HCT116 (cell line): Measurements from ENCODE around the gene TAF15. TPM values are rescaled to one million over a fixed set of nuclear protein-coding genes. Genes with fewer than 3 reads are reported as not detected.

Experiments
- ATAC-seq: fragments of 200-7000 bp; cut with Tn5 transposase; 2 replicates; pipeline ENCODE4 v1.9.1; 2020; ENCODE audit warnings: mild to moderate bottlenecking, moderate library complexity
- BruUV-seq: library from RNA; stranded (reverse); fragments of 400-500 nt; replicated peaks from 2 replicates; lab custom pipeline; 2021; lab: Mats Ljungman, UMichigan
- CTCF ChIA-PET: fragments of 300-600 bp; sonication (Branson Sonifier 250); formaldehyde crosslinking; loops from one replicate; lab custom pipeline; 2021; ENCODE audit warnings: antibody characterized with exemption; lab: Charles Lee
- POLR2A ChIA-PET: fragments of 300-600, 350-600 bp; sonication (Branson Sonifier 250); formaldehyde crosslinking; loops from one replicate; lab custom pipeline; 2021; ENCODE audit warnings: antibody characterized with exemption; lab: Charles Lee
- RAD21 ChIA-PET, 2 experiments: fragments of 300-600 bp; sonication (Branson Sonifier 250); formaldehyde crosslinking; loops; one replicate each; lab custom pipeline; 2023; ENCODE audit warnings: low total read pairs in 2 of 2; ENCODE audit not compliant: uncharacterized antibody in 2 of 2, unreplicated experiment in 2 of 2, low non-redundant PET in 1 of 2; lab: Charles Lee
- DNase-seq: peaks from one replicate; pipeline ENCODE4 v3.0.0-alpha.2; 2010; ENCODE audit warnings: low read depth, low spot score
- H2AFZ ChIP-seq: fragments of 200-600 bp; shearing (Covaris generic), sonication (generic); 2 replicates; pipeline ENCODE4 v1.6.1; 2017; ENCODE audit warnings: low read depth, mixed run types, mixed read lengths, antibody characterized with exemption, low read length; ENCODE audit not compliant: poor library complexity, severe bottlenecking
- H3K27ac ChIP-seq: 2 replicates; pipeline ENCODE4 v1.5.1; 2012; ENCODE audit warnings: low read depth, low read length
- H3K27me3 ChIP-seq: fragments of 200-600 bp; sonication (generic); 2 replicates; pipeline ENCODE4 v1.6.1; 2016; ENCODE audit warnings: mixed run types, low read length, mixed read lengths; ENCODE audit not compliant: insufficient read depth
- H3K36me3 ChIP-seq, 2 experiments: fragments of 200-500 bp in 1 of 2; fragments of 200-600 bp in 1 of 2; sonication (Bioruptor generic) in 1 of 2; sonication (generic) in 1 of 2; 2 replicates each; pipeline versions ENCODE4 v1.5.1 to v1.6.1; 2014 to 2016; ENCODE audit warnings: low read length in 2 of 2, inconsistent platforms in 1 of 2, mixed read lengths in 1 of 2, mixed run types in 1 of 2; ENCODE audit not compliant: insufficient read depth in 2 of 2, control insufficient read depth in 1 of 2
- H3K4me1 ChIP-seq, 2 experiments: fragments of 200-600 bp in 1 of 2; sonication (generic) in 1 of 2; 2 replicates each; pipeline versions ENCODE4 v1.5.1 to v1.6.1; 2012 to 2017; ENCODE audit warnings: low read length in 2 of 2, inconsistent platforms in 1 of 2, mild to moderate bottlenecking in 1 of 2, mixed read lengths in 1 of 2, mixed run types in 1 of 2, moderate library complexity in 1 of 2; ENCODE audit not compliant: insufficient read depth in 2 of 2, control insufficient read depth in 1 of 2
- H3K4me2 ChIP-seq: fragments of 200-600 bp; sonication (generic); 2 replicates; pipeline ENCODE4 v1.6.1; 2017; ENCODE audit warnings: mixed run types, low read length, mixed read lengths
- H3K4me3 ChIP-seq, 2 experiments: fragments of 200-600 bp in 1 of 2; sonication (generic) in 1 of 2; replicated peaks in 1 of 2; 2 replicates each; pipeline ENCODE4 v1.5.1; 2011 to 2016; ENCODE audit warnings: low read length in 2 of 2, control low read depth in 1 of 2, low read depth in 1 of 2, mild to moderate bottlenecking in 1 of 2, mixed read lengths in 1 of 2, mixed run types in 1 of 2
- H3K79me2 ChIP-seq: fragments of 200-600 bp; sonication (generic); 2 replicates; pipeline ENCODE4 v1.6.1; 2017; ENCODE audit warnings: mild to moderate bottlenecking, mixed run types, low read length, moderate library complexity, mixed read lengths; ENCODE audit not compliant: insufficient read depth
- H3K9ac ChIP-seq: fragments of 200-600 bp; sonication (generic); 2 replicates; pipeline ENCODE4 v1.6.1; 2016; ENCODE audit warnings: low read length, mixed read lengths
- H3K9me2 ChIP-seq: fragments of 200-600 bp; sonication (generic), shearing (Covaris generic); 2 replicates; pipeline ENCODE4 v1.6.1; 2017; ENCODE audit warnings: mixed run types, mild to moderate bottlenecking, moderate library complexity; ENCODE audit not compliant: insufficient read depth
- H3K9me3 ChIP-seq, 2 experiments: fragments of 200-500 bp in 1 of 2; fragments of 200-600 bp in 1 of 2; sonication (Bioruptor generic) in 1 of 2; sonication (generic) in 1 of 2; 2 replicates each; pipeline ENCODE4 v1.6.1; 2014 to 2017; ENCODE audit warnings: low read length in 2 of 2, mixed read lengths in 2 of 2, inconsistent platforms in 1 of 2, low read depth in 1 of 2, mild to moderate bottlenecking in 1 of 2, mixed run types in 1 of 2, moderate library complexity in 1 of 2; ENCODE audit not compliant: control insufficient read depth in 1 of 2, insufficient read depth in 1 of 2
- H4K20me1 ChIP-seq: fragments of 200-600 bp; sonication (generic), shearing (Covaris generic); 2 replicates; pipeline ENCODE4 v1.6.1; 2017; ENCODE audit warnings: mixed run types, mild to moderate bottlenecking, moderate library complexity; ENCODE audit not compliant: insufficient read depth
- CBX3 ChIP-seq: IDR thresholded peaks from 2 replicates; pipeline ENCODE4 v1.6.1; 2012; ENCODE audit warnings: low read depth
- CEBPB ChIP-seq: IDR thresholded peaks from 2 replicates; pipeline ENCODE4 v1.6.1; 2012; ENCODE audit warnings: low read depth
- EGR1 ChIP-seq: IDR thresholded peaks from 2 replicates; pipeline ENCODE4 v1.6.1; 2012; ENCODE audit warnings: low read depth
- EZH2 ChIP-seq: fragments of 200-600 bp; sonication (generic); IDR thresholded peaks from 2 replicates; pipeline ENCODE4 v1.6.1; 2017; ENCODE audit warnings: antibody characterized with exemption, mixed run types
- EZH2phosphoT487 ChIP-seq: fragments of 200-600 bp; IDR thresholded peaks from 2 replicates; pipeline ENCODE4 v1.6.1; 2018; ENCODE audit warnings: antibody characterized with exemption, borderline replicate concordance
- JUND ChIP-seq: IDR thresholded peaks from 2 replicates; pipeline ENCODE4 v1.6.1; 2012
- POLR2AphosphoS5 ChIP-seq: IDR thresholded peaks from 2 replicates; pipeline ENCODE4 v1.6.1; 2011; ENCODE audit warnings: mild to moderate bottlenecking, low read depth, low read length, moderate library complexity
- RAD21 ChIP-seq: IDR thresholded peaks from 2 replicates; pipeline ENCODE4 v1.6.1; 2012; ENCODE audit warnings: low read depth, mild to moderate bottlenecking
- SIN3A ChIP-seq: IDR thresholded peaks from 2 replicates; pipeline ENCODE4 v1.6.1; 2012; ENCODE audit warnings: low read depth
- SP1 ChIP-seq: IDR thresholded peaks from 2 replicates; pipeline ENCODE4 v1.6.1; 2012; ENCODE audit warnings: low read depth
- SRF ChIP-seq: IDR thresholded peaks from 2 replicates; pipeline ENCODE4 v1.6.1; 2012; ENCODE audit warnings: low read depth
- YY1 ChIP-seq: IDR thresholded peaks from 2 replicates; pipeline ENCODE4 v1.6.1; 2011; ENCODE audit warnings: low read length, low read depth, moderate library complexity, mild to moderate bottlenecking; ENCODE audit not compliant: insufficient replicate concordance; ENCODE audit errors: extremely low read depth
- ZFX ChIP-seq: fragments of 450-650 bp; IDR thresholded peaks from 2 replicates; pipeline ENCODE4 v1.6.1; 2017
- ZNF274 ChIP-seq: fragments of 200-500 bp; sonication (Bioruptor generic); IDR thresholded peaks from 2 replicates; pipeline ENCODE4 v1.6.1; 2014; ENCODE audit warnings: mild to moderate bottlenecking, low read depth, low read length, inconsistent platforms
- intact Hi-C: fragments of 100-400 bp; cut with micrococcal nuclease; formaldehyde crosslinking; loops from 2 replicates; pipeline ENCODE4 v1.10.0; 2022
- total RNA-seq: library from RNA; stranded (reverse); gene quantifications from one replicate; pipeline ENCODE4 v1.2.1, GENCODE V29; 2021; ENCODE audit not compliant: unreplicated experiment
- TF ChIP-seq, protein P1 (sequence below): IDR thresholded peaks from 2 replicates; pipeline ENCODE4 v1.6.1; 2012
- TF ChIP-seq, protein P2 (sequence below): IDR thresholded peaks from 2 replicates; pipeline ENCODE4 v1.6.1; 2012; ENCODE audit warnings: low read depth
- TF ChIP-seq, protein P3 (sequence below): IDR thresholded peaks from 2 replicates; pipeline ENCODE4 v1.6.1; 2011; ENCODE audit warnings: mild to moderate bottlenecking, low read length, moderate library complexity; ENCODE audit not compliant: insufficient replicate concordance; ENCODE audit errors: extremely low read depth
- TF ChIP-seq, protein P4 (sequence below): IDR thresholded peaks from 2 replicates; pipeline ENCODE4 v1.6.1; 2012

TAF15 gene
- total RNA-seq, 1 experiment from 2014 or later = 346 TPM

DNA sequence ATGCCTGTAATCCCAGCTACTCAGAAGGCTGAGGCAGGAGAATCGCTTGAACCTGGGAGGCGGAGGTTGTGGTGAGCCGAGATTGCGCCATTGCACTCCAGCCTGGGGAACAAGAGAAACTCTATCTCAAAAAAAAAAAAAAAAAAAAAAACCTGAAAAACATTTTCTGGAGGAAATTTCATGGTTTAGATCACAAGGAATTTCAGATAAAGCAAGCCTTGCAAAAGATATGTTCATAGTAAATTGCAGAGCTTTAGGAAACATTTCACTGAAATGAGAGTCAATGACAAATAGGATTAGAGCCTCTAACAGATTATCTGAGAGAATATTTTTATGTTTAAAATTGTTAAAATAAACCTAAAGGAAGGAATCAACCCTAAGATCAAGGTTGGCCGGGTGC, 3.2 kb downstream of the TAF15 start:
- Histone ChIP-seq H2AFZ (no peak overlapping the region), H3K36me3 (peaks cover 9 to 20% of the 10 kb centered on the region in 2 experiments), H4K20me1 (peaks cover 49% of the 10 kb centered on the region), H3K9me2 (no peaks in the 10 kb centered on the region), H3K27ac (no peak overlapping the region), H3K4me2 (no peak overlapping the region), H3K27me3 (no peaks in the 10 kb centered on the region), H3K9ac (no peak overlapping the region), H3K9me3 (no peaks in the 10 kb centered on the region), H3K79me2 (peaks cover 81% of the 10 kb centered on the region), H3K4me3 (no peak overlapping the region)
- intact Hi-C loops = no loop called here
- BruUV-seq = no TSS peak
- ATAC-seq (no peak), DNase-seq (no peak)
- POLR2A ChIA-PET = no interaction called here
- CTCF ChIA-PET = interaction anchor here (0.7 kb wide), 1 partner anchor 49 kb away, joined by 3 read pairs; no protein-coding TSS in a partner anchor
- no peak for TF ChIP-seq RAD21
- TF ChIP-seq CEBPB = no peak
- TF ChIP-seq, protein P1, sequence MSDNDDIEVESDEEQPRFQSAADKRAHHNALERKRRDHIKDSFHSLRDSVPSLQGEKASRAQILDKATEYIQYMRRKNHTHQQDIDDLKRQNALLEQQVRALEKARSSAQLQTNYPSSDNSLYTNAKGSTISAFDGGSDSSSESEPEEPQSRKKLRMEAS = no peak
- TF ChIP-seq ZFX = no peak
- TF ChIP-seq, protein P2, sequence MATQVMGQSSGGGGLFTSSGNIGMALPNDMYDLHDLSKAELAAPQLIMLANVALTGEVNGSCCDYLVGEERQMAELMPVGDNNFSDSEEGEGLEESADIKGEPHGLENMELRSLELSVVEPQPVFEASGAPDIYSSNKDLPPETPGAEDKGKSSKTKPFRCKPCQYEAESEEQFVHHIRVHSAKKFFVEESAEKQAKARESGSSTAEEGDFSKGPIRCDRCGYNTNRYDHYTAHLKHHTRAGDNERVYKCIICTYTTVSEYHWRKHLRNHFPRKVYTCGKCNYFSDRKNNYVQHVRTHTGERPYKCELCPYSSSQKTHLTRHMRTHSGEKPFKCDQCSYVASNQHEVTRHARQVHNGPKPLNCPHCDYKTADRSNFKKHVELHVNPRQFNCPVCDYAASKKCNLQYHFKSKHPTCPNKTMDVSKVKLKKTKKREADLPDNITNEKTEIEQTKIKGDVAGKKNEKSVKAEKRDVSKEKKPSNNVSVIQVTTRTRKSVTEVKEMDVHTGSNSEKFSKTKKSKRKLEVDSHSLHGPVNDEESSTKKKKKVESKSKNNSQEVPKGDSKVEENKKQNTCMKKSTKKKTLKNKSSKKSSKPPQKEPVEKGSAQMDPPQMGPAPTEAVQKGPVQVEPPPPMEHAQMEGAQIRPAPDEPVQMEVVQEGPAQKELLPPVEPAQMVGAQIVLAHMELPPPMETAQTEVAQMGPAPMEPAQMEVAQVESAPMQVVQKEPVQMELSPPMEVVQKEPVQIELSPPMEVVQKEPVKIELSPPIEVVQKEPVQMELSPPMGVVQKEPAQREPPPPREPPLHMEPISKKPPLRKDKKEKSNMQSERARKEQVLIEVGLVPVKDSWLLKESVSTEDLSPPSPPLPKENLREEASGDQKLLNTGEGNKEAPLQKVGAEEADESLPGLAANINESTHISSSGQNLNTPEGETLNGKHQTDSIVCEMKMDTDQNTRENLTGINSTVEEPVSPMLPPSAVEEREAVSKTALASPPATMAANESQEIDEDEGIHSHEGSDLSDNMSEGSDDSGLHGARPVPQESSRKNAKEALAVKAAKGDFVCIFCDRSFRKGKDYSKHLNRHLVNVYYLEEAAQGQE = no peak
- no peak for TF ChIP-seq SIN3A
- TF ChIP-seq, protein P3, sequence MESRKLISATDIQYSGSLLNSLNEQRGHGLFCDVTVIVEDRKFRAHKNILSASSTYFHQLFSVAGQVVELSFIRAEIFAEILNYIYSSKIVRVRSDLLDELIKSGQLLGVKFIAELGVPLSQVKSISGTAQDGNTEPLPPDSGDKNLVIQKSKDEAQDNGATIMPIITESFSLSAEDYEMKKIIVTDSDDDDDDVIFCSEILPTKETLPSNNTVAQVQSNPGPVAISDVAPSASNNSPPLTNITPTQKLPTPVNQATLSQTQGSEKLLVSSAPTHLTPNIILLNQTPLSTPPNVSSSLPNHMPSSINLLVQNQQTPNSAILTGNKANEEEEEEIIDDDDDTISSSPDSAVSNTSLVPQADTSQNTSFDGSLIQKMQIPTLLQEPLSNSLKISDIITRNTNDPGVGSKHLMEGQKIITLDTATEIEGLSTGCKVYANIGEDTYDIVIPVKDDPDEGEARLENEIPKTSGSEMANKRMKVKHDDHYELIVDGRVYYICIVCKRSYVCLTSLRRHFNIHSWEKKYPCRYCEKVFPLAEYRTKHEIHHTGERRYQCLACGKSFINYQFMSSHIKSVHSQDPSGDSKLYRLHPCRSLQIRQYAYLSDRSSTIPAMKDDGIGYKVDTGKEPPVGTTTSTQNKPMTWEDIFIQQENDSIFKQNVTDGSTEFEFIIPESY = no peak
- TF ChIP-seq ZNF274 = no peak
- no peak for TF ChIP-seq SRF
- TF ChIP-seq EGR1 = no peak
- no peak for TF ChIP-seq SP1
- TF ChIP-seq POLR2AphosphoS5 = no peak
- no peak for TF ChIP-seq EZH2phosphoT487
- no peak for TF ChIP-seq JUND
- TF ChIP-seq, protein P4, sequence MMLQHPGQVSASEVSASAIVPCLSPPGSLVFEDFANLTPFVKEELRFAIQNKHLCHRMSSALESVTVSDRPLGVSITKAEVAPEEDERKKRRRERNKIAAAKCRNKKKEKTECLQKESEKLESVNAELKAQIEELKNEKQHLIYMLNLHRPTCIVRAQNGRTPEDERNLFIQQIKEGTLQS = no peak
- no peak for TF ChIP-seq EZH2
- no peak for TF ChIP-seq CBX3
- TF ChIP-seq YY1 = no peak
- TF ChIP-seq, all 23 proteins: peak for 0
- RAD21 ChIA-PET = no interaction called here
- H3K4me1 ChIP-seq = peaks cover 19 to 26% of the 10 kb centered on the region in 2 experiments
